ENCODE measurements around the gene CPA5. TPM values are rescaled to one million over a fixed set of nuclear protein-coding genes. Genes with fewer than 3 reads are reported as not detected.

Gene CPA5
- total and polyA plus RNA-seq, 9 of the 15 experiments (the other 6 are each of a cell fraction or from before 2014, with no cell fraction given) = 0.13 to 2.4 (median 0.91) TPM

DNA sequence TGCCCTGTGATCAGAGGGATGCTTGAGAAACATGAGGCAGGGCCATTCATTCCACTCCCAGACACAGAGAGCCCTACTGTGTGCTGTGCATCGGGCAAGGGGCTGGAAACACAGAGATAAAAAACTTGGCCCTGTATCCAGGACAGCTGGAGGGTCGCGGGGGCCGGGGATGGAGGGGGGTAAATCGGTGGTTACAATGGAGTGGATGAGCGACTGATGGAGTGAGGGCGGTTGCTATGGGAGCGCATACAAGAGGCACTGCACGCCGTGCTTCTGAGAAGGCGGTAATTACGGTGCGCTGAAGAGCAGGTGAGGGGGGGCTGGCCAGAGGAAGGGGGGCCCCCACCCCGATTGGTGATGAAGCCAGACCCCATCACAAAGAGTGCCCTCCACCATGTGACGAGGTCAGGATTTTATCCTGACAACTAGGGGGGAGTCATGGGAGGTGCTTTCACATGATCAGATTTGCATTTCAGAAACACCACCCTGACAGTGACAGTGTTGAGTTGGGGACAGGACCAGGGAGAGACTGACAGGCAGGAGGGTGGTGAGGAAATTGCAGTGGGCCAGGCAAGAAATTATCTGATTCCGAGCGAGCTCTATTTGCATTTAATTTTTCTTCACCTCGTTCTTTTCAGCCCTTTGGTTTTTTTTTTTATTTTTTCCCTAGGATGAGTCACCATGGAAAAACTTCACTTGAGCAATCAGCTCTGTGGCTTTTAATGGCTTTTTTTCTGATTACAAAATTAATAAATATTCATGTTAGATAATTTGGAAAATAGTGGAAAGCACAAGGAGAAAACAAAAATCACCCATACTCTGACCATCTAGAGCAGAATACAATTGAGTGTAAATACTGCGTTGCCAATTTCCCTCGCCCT is 7.8 kb downstream of the CPA5 start:
- in situ Hi-C loops (cut with MboI) = no loop called here
- Histone ChIP-seq H3K9me3 (replicated peaks; ENCODE audit: control insufficient read depth, insufficient read depth, low read depth, low read length) (no peaks in the 10 kb centered on the region), H3K9ac (ENCODE audit: insufficient read depth in 1 of 2, low read depth in 2 of 2, low read length in 2 of 2) (no peak overlapping the region), H3K27me3 (ENCODE audit: control insufficient read depth in 2 of 2, insufficient read depth in 2 of 2, low read length in 2 of 2) (peaks cover 38 to 74% of the 10 kb centered on the region in 2 experiments), H2AFZ (ENCODE audit: low read depth, low read length) (no peak overlapping the region), H3K9me1 (ENCODE audit: control insufficient read depth, insufficient read depth, low read length) (no peaks in the 10 kb centered on the region), H3K4me2 (ENCODE audit: insufficient read depth, low read length) (no peak overlapping the region), H3K4me1 (replicated peaks in 1 of 2; ENCODE audit: control insufficient read depth in 2 of 2, insufficient read depth in 2 of 2, low read length in 2 of 2) (peaks cover 0 to 2% of the 10 kb centered on the region in 2 experiments; a peak in 1 of 5 replicates), H3K36me3 (ENCODE audit: control insufficient read depth, insufficient read depth, low read length) (no peaks in the 10 kb centered on the region), H3K27ac (ENCODE audit: extremely low read depth, low read depth, low read length) (no peak overlapping the region), H3K79me2 (ENCODE audit: control insufficient read depth, insufficient read depth, low read length) (no peaks in the 10 kb centered on the region), H3K4me3 (no peak overlapping the region), H4K20me1 (replicated peaks; ENCODE audit: control insufficient read depth, insufficient read depth, low read length) (no peaks in the 10 kb centered on the region)
- DNase-seq (ENCODE audit: extremely low read depth in 1 of 4, low spot score in 3 of 4) (no peak), FAIRE-seq (no peak), ATAC-seq (no peak)
- CTCF ChIA-PET (ENCODE audit: low intra/inter-chr PET ratio) = no interaction called here
- intact Hi-C loops (cut with micrococcal nuclease) = no loop called here
- WGBS (ENCODE audit: insufficient coverage, low coverage, missing lambda C conversion rate) = 14% methylated on average over 16 of the region's 20 CpGs
- BruUV-seq (replicated peaks) = no TSS peak
- POLR2A ChIA-PET = interaction anchor here (1.0 kb wide), 2 partner anchors 10 to 25 kb away, joined by 3 read pairs; no protein-coding TSS in a partner anchor
- TF ChIP-seq ZBTB1 (CRISPR knock-in tag; IDR thresholded peaks at IDR 0.05; ENCODE audit: borderline replicate concordance, low read depth) (no peak), EP400 (IDR thresholded peaks at IDR 0.05) (no peak), RFX1 (IDR thresholded peaks at IDR 0.05) (peak; percentile 63), HIVEP1 (CRISPR knock-in tag; IDR thresholded peaks at IDR 0.05) (no peak), JUND (IDR thresholded peaks at IDR 0.05; ENCODE audit: borderline replicate concordance, low read depth, low read length) (peak; percentile 31; the same call in 1 of the 2 replicates), JUND (tag; IDR thresholded peaks at IDR 0.05; ENCODE audit: borderline replicate concordance, low read depth, low read length) (no peak), HMG20B (CRISPR knock-in tag; IDR thresholded peaks at IDR 0.05) (no peak), SOX6 (IDR thresholded peaks at IDR 0.05) (no peak), CEBPG (CRISPR knock-in tag; IDR thresholded peaks at IDR 0.05) (no peak), CEBPG (tag; conservative IDR thresholded peaks at IDR 0.05 in 1 of 2, IDR thresholded peaks at IDR 0.05 in 1 of 2) (peak in 1 of 2 experiments; percentile 72; a peak in 2 of 4 replicates), ZNF384 (IDR thresholded peaks at IDR 0.05; ENCODE audit: low read depth, low read length) (peak; percentile 42; the same call in 1 of the 2 replicates), ZKSCAN1 (IDR thresholded peaks at IDR 0.05; ENCODE audit: low read depth, low read length) (peak; percentile 77), MECOM (CRISPR knock-in tag; IDR thresholded peaks at IDR 0.05) (no peak), GABPB2 (CRISPR knock-in tag; conservative IDR thresholded peaks at IDR 0.05) (no peak), RCOR1 (IDR thresholded peaks at IDR 0.05; ENCODE audit: borderline replicate concordance in 1 of 2, low read depth in 2 of 2, low read length in 2 of 2) (no peak)
- TF ChIP-seq, protein P1, sequence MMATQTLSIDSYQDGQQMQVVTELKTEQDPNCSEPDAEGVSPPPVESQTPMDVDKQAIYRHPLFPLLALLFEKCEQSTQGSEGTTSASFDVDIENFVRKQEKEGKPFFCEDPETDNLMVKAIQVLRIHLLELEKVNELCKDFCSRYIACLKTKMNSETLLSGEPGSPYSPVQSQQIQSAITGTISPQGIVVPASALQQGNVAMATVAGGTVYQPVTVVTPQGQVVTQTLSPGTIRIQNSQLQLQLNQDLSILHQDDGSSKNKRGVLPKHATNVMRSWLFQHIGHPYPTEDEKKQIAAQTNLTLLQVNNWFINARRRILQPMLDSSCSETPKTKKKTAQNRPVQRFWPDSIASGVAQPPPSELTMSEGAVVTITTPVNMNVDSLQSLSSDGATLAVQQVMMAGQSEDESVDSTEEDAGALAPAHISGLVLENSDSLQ (IDR thresholded peaks at IDR 0.05) = peak; percentile 65; the same call in 1 of the 2 replicates
- TF ChIP-seq, protein P2, sequence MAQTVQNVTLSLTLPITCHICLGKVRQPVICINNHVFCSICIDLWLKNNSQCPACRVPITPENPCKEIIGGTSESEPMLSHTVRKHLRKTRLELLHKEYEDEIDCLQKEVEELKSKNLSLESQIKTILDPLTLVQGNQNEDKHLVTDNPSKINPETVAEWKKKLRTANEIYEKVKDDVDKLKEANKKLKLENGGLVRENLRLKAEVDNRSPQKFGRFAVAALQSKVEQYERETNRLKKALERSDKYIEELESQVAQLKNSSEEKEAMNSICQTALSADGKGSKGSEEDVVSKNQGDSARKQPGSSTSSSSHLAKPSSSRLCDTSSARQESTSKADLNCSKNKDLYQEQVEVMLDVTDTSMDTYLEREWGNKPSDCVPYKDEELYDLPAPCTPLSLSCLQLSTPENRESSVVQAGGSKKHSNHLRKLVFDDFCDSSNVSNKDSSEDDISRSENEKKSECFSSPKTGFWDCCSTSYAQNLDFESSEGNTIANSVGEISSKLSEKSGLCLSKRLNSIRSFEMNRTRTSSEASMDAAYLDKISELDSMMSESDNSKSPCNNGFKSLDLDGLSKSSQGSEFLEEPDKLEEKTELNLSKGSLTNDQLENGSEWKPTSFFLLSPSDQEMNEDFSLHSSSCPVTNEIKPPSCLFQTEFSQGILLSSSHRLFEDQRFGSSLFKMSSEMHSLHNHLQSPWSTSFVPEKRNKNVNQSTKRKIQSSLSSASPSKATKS (CRISPR knock-in tag; IDR thresholded peaks at IDR 0.05) = no peak
- TF ChIP-seq, protein P3, sequence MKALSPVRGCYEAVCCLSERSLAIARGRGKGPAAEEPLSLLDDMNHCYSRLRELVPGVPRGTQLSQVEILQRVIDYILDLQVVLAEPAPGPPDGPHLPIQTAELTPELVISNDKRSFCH (CRISPR knock-in tag; IDR thresholded peaks at IDR 0.05) = no peak
- TF ChIP-seq, protein P3 (tag; IDR thresholded peaks at IDR 0.05) = no peak

All from K562 (cell line).